Hepatocyte (in vitro differentiated cells): ENCODE results near the gene TMEM164. TPM values are rescaled to one million over a fixed set of nuclear protein-coding genes. Genes with fewer than 3 reads are reported as not detected.
A peak's percentile ranks its signal among the peaks of the same experiment; 100 is the strongest.

Experiments
- DNase-seq: peaks from one replicate; pipeline ENCODE4 v3.0.0-alpha.2; 2016; ENCODE audit warnings: low spot score
- H2AFZ ChIP-seq: fragments of 200-600 bp; sonication (generic); 2 replicates; pipeline ENCODE4 v1.6.0; 2016; ENCODE audit warnings: antibody characterized with exemption, mild to moderate bottlenecking
- H3K27ac ChIP-seq: fragments of 200-600 bp; sonication (generic); 2 replicates; pipeline ENCODE4 v1.5.1; 2016; ENCODE audit warnings: mild to moderate bottlenecking
- H3K27me3 ChIP-seq: fragments of 200-600 bp; sonication (generic); 2 replicates; pipeline ENCODE4 v1.6.1; 2016
- H3K36me3 ChIP-seq: fragments of 200-600 bp; sonication (generic); replicated peaks from 2 replicates; pipeline ENCODE4 v1.5.1; 2016; ENCODE audit warnings: low read depth; ENCODE audit not compliant: insufficient read depth
- H3K4me1 ChIP-seq: fragments of 200-600 bp; sonication (generic); 2 replicates; pipeline ENCODE4 v1.5.1; 2016; ENCODE audit warnings: mild to moderate bottlenecking, moderate library complexity; ENCODE audit not compliant: insufficient read depth
- H3K4me2 ChIP-seq: fragments of 200-600 bp; sonication (generic); 2 replicates; pipeline ENCODE4 v1.6.0; 2016
- H3K4me3 ChIP-seq: fragments of 200-600 bp; sonication (generic); 2 replicates; pipeline ENCODE4 v1.5.1; 2016; ENCODE audit warnings: mild to moderate bottlenecking
- H3K79me2 ChIP-seq: fragments of 200-600 bp; sonication (generic); 2 replicates; pipeline ENCODE4 v1.6.0; 2017; ENCODE audit warnings: mild to moderate bottlenecking
- H3K9me2 ChIP-seq: fragments of 200-600 bp; sonication (generic); replicated peaks from 2 replicates; pipeline ENCODE4 v1.6.0; 2017; ENCODE audit warnings: mild to moderate bottlenecking; ENCODE audit not compliant: insufficient read depth
- H3K9me3 ChIP-seq: fragments of 200-600 bp; sonication (generic); 2 replicates; pipeline ENCODE4 v1.5.1; 2016; ENCODE audit warnings: low read depth, mild to moderate bottlenecking
- H4K20me1 ChIP-seq: fragments of 200-600 bp; sonication (generic); 2 replicates; pipeline ENCODE4 v1.6.0; 2016; ENCODE audit warnings: mild to moderate bottlenecking; ENCODE audit not compliant: insufficient read depth, poor library complexity, severe bottlenecking
- EZH2 ChIP-seq: fragments of 200-600 bp; sonication (generic); IDR thresholded peaks from 2 replicates; pipeline ENCODE4 v1.6.1; 2016; ENCODE audit warnings: antibody characterized with exemption, mild to moderate bottlenecking, borderline replicate concordance
- EZH2phosphoT487 ChIP-seq: fragments of 200-600 bp; sonication (generic); IDR thresholded peaks from one replicate; pipeline ENCODE4 v1.6.1; 2018; ENCODE audit warnings: antibody characterized with exemption, mild to moderate bottlenecking, low read depth, moderate library complexity; ENCODE audit not compliant: unreplicated experiment, severe bottlenecking
- WGBS: methylation state at CpG from one replicate; pipeline ENCODE4 v1.1.6; 2016; ENCODE audit warnings: low lambda C conversion rate; ENCODE audit errors: missing lambda C conversion rate; 5-methylcytosine and 5-hydroxymethylcytosine counted together
- polyA plus RNA-seq: library from polyadenylated mRNA; unstranded; fragments of >200 nt; fragmentation: Nextera tagmentation; extraction: Ambion mirVana; gene quantifications from 2 replicates; pipeline ENCODE4 v1.2.1, GENCODE V29; 2016
- total RNA-seq: library from RNA; depleted of rRNA; stranded (reverse); fragments of >200 nt; gene quantifications from 2 replicates; pipeline ENCODE4 v1.2.3, GENCODE V29; 2014
- TF ChIP-seq, protein P1 (sequence below): fragments of 200-600 bp; sonication (generic); IDR thresholded peaks from 2 replicates; pipeline ENCODE4 v1.5.1; 2016; ENCODE audit warnings: antibody characterized with exemption, mild to moderate bottlenecking; ENCODE audit not compliant: poor library complexity

TMEM164 gene
- total and polyA plus RNA-seq, 2 experiments from 2014 or later: 5.4 to 34.2 TPM

DNA sequence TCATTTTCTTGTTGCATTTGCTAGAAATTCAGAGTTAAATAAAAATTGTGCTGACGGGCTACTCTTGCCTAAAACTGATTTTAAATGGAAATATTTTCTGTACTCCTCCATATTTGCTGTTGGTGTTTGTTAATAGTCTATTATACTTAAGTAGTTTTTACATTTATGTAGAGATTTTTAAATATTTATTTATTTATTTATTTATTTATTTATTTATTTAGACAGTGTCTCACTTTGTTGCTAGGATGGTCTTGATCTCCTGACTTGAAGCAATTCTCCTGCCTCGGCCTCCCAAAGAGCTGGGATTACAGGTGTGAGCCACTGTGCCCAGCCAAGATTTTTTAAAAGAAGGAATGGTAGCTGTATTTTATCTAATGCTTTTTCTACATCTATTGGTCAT, 68.1 kb downstream of the TMEM164 start:
- H3K9me2 ChIP-seq: no peaks in the 10 kb centered on the region
- H4K20me1 ChIP-seq: no peaks in the 10 kb centered on the region
- H3K4me3 ChIP-seq: no peak overlapping the region
- no peak overlapping the region for H3K4me2 ChIP-seq
- no peaks in the 10 kb centered on the region for H3K79me2 ChIP-seq
- H3K36me3 ChIP-seq: no peaks in the 10 kb centered on the region
- 84% methylated on average over 2 of the region's 2 CpGs for WGBS
- H3K9me3 ChIP-seq: no peaks in the 10 kb centered on the region
- no peak overlapping the region for H3K27ac ChIP-seq
- no peak overlapping the region for H2AFZ ChIP-seq
- DNase-seq: no peak
- H3K4me1 ChIP-seq: no peaks in the 10 kb centered on the region
- TF ChIP-seq EZH2 (no peak), EZH2phosphoT487 (no peak)
- TF ChIP-seq, protein P1, sequence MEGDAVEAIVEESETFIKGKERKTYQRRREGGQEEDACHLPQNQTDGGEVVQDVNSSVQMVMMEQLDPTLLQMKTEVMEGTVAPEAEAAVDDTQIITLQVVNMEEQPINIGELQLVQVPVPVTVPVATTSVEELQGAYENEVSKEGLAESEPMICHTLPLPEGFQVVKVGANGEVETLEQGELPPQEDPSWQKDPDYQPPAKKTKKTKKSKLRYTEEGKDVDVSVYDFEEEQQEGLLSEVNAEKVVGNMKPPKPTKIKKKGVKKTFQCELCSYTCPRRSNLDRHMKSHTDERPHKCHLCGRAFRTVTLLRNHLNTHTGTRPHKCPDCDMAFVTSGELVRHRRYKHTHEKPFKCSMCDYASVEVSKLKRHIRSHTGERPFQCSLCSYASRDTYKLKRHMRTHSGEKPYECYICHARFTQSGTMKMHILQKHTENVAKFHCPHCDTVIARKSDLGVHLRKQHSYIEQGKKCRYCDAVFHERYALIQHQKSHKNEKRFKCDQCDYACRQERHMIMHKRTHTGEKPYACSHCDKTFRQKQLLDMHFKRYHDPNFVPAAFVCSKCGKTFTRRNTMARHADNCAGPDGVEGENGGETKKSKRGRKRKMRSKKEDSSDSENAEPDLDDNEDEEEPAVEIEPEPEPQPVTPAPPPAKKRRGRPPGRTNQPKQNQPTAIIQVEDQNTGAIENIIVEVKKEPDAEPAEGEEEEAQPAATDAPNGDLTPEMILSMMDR: no peak
- no peaks in the 10 kb centered on the region for H3K27me3 ChIP-seq

DNA sequence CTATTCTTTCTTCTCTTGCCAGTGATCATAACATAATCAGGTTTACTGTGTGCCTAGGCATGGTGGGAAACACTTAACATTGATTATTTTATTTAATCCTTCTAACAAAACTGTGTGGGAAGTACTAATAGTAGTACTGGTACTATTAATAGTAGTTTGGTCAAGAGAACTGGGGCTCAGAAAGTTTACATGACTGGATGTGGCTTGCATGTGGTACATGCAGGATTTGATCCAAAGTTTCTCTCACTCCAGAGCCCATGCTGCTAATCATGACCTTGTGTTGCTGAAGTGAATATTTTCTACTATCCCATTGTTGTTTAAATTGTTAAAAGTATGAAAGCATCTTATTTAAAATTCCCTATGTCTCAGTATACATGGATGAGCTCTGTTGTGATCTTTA, 78.4 kb downstream of the TMEM164 start:
- Histone ChIP-seq H3K4me1 (no peaks in the 10 kb centered on the region), H3K4me2 (no peak overlapping the region), H2AFZ (no peak overlapping the region), H3K36me3 (no peaks in the 10 kb centered on the region), H4K20me1 (no peaks in the 10 kb centered on the region), H3K27me3 (no peaks in the 10 kb centered on the region), H3K9me3 (no peaks in the 10 kb centered on the region), H3K9me2 (no peaks in the 10 kb centered on the region), H3K4me3 (no peak overlapping the region), H3K27ac (no peak overlapping the region), H3K79me2 (peaks cover 2% of the 10 kb centered on the region)
- no peak for DNase-seq
- TF ChIP-seq, protein P1: no peak
- no peak for TF ChIP-seq EZH2
- TF ChIP-seq EZH2phosphoT487: no peak

DNA sequence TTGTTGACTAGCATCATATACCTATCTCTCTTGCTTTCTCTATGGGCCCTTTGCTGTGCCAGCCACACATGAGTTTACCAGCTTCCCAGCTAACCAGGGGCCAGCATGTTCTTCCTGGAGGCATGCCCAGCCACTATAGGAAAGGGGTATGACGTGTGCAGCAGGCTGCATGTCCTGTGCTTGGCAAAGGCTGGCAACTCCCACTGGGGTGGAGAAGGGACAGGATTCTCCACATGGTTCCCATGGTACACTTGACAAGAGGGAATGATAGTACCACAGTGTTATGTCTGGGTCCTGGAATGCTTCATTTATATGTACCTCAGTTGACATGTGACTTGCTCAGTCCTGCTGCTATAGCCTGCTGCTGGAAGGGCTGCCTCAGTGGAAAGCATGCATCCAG, 78.8 kb downstream of the TMEM164 start:
- Histone ChIP-seq H3K4me3 (no peak overlapping the region), H3K79me2 (peaks cover 2% of the 10 kb centered on the region), H3K36me3 (no peaks in the 10 kb centered on the region), H3K9me2 (no peaks in the 10 kb centered on the region), H4K20me1 (no peaks in the 10 kb centered on the region), H3K9me3 (no peaks in the 10 kb centered on the region), H3K27ac (peak overlapping the region; percentile 30), H3K27me3 (no peaks in the 10 kb centered on the region), H3K4me1 (no peaks in the 10 kb centered on the region), H2AFZ (no peak overlapping the region), H3K4me2 (no peak overlapping the region)
- no peak for DNase-seq
- 54% methylated on average over 1 of the region's 1 CpG for WGBS
- TF ChIP-seq EZH2 (no peak), EZH2phosphoT487 (no peak)
- TF ChIP-seq, protein P1: no peak

DNA sequence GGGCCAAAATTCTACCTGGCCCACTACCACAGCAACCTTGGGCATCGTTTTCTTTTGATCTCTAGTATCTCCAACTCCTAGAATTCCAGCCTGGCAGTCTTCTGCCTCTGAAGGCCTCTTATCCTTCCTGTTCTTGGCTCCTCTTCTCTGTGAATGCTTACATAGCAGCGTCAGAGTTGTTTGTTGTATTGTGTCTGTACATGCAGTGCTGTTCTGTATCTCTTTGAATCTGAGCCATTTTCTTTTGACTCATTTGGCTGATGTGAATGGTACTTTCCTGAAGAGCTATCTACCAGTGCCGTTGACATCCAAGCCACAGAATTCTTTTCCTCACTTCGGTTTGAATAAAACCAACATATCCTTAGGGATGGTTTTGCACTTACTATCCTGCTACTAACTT, 79.2 kb downstream of the TMEM164 start:
- Histone ChIP-seq H2AFZ (no peak overlapping the region), H3K9me2 (no peaks in the 10 kb centered on the region), H3K4me2 (no peak overlapping the region), H3K9me3 (no peaks in the 10 kb centered on the region), H3K36me3 (no peaks in the 10 kb centered on the region), H3K79me2 (peaks cover 2% of the 10 kb centered on the region), H3K4me3 (no peak overlapping the region), H3K27me3 (no peaks in the 10 kb centered on the region), H3K27ac (peak overlapping the region; percentile 30), H4K20me1 (no peaks in the 10 kb centered on the region), H3K4me1 (no peaks in the 10 kb centered on the region)
- TF ChIP-seq, protein P1: no peak
- TF ChIP-seq EZH2 (no peak), EZH2phosphoT487 (no peak)
- no peak for DNase-seq
- WGBS: 64% methylated on average over 4 of the region's 4 CpGs
